GM19025 (cell line): ENCODE results near the gene EFCAB14.
"Not testable (repeated sequence)": the region's sequence is repeated elsewhere in the genome, so short reads cannot be mapped to it uniquely, and the experiment has no call there.

ENCODE experiments used
- ATAC-seq: cut with Tn5 transposase; IDR thresholded peaks from one replicate; pipeline ENCODE4 v1.9.1; 2021; ENCODE audit warnings: mild to moderate bottlenecking, low read depth, moderate library complexity; ENCODE audit not compliant: unreplicated experiment

The EFCAB14 gene

DNA sequence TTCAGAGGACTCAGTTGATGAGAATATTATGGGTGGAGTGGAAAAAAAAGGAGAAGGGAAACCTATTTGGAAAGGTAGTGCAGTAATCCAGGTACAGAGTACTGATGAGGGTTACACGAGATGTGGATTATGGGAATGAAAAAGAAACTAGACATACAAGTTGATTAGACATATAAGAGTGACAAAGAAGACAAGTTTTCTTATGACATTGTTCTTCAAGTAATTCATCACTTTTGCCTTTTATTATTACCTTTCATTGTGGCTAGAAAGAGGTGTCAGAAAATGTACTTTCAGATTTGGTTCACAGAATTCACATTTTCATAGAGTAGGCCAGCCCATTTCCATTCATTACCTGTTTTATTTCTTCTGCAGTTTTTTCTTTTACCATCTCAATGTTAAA is 61.1 kb downstream of the EFCAB14 start:
- no peak for ATAC-seq

DNA sequence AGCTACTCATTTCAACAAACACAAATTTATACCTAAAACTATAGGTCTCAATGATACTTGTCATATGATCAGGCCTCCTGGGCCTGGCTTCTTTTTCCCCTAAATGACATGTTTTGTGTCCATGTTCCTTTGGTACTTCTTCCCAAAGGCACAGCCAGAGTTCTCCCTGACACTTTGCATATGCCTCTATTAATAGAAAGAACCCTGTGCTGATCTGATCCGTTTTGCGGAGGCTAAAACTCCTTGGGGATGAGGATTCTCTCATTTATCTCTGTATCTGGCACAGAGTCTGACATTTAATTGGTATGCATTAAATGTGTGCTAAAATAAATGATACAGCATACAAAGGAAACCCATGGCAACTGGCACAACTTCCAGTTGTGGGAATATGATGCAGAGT is 62.3 kb downstream of the EFCAB14 start:
- ATAC-seq, result no peak

DNA sequence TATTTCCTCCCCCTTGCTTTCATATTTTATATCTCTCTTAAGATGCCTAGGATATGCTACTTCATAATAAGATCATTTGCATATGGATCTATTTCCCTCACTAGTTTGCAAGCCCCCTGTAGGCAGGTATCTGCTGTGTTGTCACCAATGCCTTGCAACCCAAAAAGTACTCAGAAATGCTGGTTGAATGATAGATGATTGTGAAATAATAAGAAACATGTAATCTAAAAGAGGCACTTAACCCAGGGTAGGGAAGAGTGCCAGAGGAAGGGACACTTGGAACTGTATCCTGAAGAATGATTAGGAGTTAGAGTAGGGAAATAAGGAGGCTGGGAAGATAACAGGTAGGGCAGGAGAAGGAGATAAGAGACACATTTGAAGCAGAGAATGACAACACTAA is 63.1 kb downstream of the EFCAB14 start:
- ATAC-seq, result no peak

DNA sequence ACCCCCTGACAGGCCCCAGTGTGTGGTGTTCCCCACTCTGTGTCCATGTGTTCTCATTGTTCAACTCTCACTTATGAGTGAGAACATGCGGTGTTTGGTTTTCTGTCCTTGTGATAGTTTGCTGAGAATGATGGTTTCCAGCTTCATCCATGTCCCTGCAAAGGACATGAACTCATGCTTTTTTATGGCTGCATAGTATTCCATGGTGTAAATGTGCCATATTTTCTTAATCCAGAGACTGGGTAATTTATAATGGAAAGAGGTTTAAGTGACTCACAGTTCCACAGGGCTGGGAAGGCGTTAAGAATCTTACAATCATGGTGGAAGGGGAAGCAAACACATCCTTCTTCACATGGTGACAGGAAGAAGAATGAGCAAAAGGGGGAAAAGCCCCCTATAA is 64.2 kb downstream of the EFCAB14 start:
- ATAC-seq, result not testable (repeated sequence)

DNA sequence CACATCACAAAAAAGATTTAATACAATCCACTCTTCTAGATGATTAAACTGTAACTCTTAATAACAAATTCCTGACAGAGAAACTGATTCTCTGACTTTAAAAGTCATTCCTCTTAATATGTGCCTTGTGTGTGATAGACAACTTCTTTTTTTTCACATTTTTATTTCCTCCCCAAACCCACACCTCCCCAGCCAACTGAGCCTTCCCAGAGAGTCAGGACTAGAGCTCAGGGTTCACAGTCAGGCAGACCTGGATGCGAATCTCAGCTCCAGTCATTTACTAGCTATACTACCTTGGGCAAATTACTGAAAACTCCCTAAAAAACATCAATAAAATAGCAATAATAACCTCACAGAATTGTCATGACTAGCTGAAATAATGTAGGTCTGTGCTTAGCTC is 64.9 kb downstream of the EFCAB14 start:
- no peak for ATAC-seq

DNA sequence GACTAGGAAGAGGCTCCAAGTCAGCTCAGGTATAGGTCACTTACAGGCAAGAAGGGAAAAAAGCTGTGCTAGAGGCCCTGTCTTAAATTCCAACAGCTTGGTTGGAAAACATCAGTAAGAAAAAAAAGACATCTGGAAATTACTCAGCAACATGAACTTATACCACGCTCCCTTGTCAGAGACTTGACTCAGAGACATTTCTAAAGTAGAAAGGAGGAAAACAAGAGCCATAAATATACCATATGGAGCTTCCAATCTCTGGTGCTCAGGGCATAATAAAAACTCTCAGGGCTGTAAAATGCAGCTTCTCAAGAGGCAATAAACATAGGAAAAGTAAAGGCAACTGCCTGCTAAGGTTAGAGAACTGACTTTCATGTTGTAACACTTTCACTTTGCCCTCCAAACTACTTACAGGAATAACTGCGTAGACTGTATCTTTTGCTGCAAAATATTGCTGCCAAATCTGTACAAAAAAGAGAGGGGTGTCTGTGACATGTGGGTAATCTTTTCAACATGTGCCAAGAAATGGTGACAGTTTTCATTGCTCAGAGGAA is 65.4 kb downstream of the EFCAB14 start:
- ATAC-seq, result no peak

DNA sequence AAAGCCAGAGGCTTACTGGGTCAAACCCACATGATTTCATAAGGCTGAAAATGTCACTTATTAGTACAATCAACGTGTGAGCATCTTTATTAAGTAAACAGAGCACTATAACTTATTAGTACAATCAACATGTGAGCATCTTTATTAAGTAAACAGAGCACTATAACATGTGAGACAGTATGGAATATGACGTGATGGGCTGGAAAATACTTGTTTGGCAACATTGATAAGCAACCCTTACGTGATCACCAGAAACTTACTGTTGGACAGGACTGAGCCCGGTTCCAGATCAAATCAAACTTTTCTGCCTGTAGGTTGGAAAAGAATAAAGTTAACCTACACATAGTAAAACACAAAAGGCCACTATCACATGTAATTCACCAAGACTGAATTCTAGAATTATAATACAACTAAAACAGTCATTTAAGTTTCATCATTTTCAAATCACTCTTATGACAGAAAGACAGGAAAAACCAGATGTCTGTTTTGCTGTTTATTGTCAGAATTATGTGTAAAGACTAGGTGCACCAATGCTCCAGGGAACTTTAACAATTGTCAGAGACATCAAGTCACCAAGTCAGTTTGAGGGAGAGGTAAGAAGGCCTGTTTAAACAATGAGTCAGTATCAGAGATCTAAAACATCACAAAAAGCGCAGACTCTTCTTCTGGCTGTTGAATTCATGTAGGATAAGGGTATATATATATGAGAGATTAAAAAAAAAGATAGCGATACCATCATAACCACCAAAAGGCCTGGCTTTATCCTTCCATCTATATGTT is 66.4 kb downstream of the EFCAB14 start:
- no peak for ATAC-seq

DNA sequence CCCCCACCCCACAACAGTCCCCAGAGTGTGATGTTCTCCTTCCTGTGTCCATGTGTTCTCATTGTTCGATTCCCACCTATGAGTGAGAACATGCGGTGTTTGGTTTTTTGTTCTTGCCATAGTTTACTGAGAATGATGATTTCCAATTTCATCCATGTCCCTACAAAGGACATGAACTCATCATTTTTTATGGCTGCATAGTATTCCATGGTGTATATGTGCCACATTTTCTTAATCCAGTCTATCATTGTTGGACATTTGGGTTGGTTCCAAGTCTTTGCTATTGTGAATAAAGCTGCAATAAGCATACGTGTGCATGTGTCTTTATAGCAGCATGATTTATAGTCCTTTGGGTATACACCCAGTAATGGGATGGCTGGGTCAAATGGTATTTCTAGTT is 67.8 kb downstream of the EFCAB14 start:
- not testable (repeated sequence) for ATAC-seq

DNA sequence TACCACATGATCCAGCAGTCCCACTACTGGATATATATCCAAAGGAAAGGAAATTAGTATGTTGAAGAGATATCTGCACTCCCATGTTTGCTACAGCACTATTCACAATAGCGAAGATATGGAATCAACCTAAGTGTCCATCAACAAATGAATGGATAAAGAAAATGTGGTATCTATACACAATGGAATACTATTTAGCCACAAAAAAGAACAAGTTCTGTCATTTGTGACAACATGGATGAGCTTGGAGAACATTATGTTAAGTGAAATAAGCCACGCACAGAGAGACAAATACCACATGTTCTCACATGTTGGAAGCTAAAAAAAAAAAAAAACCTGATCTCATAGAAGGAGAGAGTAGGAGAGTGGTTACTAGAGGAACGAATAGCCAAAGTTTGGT is 68.4 kb downstream of the EFCAB14 start:
- ATAC-seq, result no peak

DNA sequence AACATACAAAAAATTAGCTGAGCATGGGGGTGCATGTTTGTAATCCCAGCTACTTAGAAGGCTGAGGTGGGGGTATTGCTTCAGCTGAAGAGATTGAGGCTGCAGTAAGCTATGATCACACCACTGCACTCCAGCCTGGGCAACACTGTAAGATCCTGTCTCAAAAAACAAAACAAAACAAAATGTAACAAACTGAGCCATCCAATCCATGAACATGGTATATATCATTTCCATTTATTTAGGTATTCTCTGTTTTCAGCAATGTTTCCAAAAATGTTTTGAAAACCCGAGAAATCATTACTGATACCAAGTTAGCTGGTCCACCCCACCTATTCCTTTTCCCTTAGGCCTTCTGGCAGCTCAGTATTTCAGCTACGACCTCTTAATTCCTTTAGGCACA is 69.2 kb downstream of the EFCAB14 start:
- ATAC-seq, result no peak

DNA sequence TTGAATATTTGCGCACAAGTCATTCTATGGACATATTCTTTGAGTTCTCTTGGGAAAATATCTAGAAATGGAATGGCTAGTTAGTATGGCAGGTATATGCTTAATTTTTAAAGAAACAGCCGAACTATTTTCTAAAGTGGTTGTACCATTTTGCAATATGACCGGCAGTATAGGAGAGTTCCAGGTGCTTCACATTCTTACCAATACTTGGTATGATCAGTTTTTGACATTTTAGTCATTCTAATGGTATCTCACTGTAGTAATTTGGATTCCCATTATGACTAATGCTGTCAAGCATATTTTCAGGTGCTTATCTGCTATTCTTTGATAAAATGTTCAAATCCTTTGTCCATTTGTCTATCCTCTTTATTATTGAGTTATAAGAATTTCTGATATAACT is 71.3 kb downstream of the EFCAB14 start:
- no peak for ATAC-seq

DNA sequence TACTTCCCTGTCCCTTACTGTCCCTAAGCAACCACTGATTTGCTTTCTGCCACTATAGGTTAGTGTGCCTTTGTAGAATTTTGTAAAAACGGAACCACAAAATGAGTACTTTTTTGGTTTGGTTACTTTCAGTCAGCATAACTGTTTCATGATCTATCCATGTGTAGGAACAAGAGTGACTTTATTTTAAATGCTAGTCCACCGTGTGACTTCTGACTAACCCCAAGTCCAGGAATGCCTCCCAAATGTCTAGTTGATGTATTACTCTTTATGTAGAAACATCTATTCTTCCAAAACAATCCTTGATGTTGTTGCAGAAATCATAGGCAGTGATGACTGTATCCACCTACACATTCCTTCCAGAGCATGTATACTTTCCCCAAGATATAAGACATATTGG is 72.1 kb downstream of the EFCAB14 start:
- no peak for ATAC-seq

DNA sequence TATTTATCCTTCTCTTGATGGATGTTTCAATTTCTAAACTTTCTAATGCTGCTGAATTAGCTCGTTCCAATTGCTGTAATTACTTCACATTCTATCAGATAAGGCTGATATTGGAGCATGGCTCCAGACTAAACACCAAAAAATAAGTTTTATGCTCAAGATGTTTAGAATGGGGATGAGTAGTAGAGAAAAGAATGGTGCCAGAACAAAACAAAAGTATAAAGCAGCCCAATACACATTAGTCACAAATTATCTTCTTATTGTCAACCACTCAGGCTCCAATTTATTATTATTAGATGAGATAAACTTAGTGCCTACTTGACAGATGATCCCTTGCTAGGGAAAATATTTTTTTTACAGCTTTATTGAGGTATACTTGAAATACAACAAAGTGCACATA is 72.6 kb downstream of the EFCAB14 start:
- ATAC-seq, result no peak

DNA sequence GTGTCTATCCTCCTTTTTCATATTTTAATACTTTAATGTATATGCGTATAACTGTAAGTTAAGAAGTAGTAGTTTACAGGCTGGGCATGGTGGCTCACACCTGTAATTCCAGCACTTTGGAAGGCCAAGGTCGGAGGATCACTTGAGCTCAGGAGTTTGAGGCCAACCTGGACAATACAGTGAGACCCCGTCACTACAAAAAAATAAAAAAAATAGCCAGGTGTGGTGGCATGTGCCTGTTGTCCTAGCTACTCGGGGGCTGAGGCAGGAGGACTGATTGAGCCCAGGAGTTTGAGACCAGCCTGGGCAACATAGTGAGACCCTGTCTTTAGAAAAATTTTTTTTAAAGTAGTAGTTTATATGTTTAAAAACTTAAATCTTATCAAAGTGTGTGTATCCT is 73.1 kb downstream of the EFCAB14 start:
- no peak for ATAC-seq

DNA sequence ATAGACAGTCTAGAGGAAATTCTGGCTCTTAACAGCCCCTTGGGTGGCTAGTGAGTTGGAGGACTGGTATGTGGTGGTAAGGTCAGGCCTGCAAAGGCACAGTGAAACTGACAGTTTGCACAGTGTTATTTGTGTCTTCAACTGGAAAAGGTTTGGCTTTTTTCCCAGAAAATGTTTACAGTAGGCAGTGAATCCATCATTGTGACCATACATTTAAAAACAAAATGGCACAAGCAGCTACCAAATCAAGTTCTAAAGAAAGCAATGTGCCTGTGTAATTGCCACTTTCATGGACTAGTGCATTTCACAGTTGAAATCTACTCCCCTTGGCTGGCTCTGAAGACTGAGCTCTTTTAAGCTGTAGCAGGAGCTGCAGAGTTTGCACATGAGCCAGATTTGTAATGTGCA is 75.5 kb downstream of the EFCAB14 start:
- no peak for ATAC-seq

DNA sequence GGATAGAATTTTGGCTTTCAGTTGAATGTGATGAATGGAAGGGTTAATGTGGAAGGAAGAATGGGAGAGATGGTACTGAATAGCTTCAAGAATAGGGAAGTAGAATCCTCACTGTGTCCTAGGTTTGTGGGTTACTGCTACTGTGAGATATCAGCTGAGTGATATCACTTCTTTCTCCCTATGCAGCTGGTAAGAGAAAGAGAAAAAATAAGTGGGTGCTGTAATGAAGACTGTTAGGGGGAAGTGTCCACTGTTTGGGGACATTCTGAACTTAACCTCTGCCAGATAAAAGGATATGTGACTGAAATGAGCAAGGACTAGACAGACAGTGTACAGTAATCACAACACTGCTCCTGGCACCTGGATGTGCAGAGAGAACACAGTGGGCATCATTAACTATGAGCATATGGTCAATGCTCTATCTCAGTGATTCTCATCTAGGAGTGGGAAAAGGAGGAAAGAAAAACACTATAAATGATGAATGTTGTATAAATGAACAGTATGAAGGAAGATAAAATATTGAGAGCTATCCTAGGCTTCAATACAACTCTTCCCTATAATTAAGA is 76.7 kb downstream of the EFCAB14 start:
- ATAC-seq, result no peak

DNA sequence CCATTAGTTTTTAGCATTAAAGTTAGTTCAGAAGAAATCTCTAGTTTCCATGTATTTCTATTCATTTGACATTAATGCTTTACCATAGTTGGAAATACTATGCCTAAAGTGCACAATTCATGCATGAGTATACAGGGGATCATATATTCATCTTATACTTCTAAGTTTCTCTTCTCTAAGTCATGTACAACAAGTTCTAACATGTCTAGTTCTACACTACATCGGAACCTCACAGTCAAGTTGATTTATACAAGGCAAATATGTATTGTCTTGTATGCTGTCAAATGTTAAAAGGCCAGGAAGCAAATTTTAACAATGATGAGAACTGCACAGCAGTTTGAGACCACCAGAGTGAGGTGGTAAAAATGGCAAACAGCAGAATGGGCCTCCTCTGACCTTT is 79.4 kb downstream of the EFCAB14 start:
- no peak for ATAC-seq

DNA sequence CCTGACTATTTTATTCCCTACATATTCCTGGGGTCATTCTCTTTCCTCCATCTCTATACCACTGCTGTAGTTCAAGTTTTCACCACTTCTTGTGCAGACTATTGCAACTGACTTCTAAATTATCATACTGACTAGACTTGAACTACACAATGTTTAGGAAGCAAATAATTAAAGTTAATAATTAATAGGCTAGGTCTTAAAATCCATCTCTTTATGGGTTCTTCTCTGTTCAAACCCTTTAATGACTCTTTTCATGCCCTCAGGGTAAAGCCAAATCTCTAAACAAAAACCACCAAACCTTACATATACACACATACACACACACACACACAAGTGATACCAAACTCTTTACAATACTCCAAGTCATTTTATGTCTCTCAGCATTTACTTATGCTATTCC is 80.0 kb downstream of the EFCAB14 start:
- no peak for ATAC-seq

DNA sequence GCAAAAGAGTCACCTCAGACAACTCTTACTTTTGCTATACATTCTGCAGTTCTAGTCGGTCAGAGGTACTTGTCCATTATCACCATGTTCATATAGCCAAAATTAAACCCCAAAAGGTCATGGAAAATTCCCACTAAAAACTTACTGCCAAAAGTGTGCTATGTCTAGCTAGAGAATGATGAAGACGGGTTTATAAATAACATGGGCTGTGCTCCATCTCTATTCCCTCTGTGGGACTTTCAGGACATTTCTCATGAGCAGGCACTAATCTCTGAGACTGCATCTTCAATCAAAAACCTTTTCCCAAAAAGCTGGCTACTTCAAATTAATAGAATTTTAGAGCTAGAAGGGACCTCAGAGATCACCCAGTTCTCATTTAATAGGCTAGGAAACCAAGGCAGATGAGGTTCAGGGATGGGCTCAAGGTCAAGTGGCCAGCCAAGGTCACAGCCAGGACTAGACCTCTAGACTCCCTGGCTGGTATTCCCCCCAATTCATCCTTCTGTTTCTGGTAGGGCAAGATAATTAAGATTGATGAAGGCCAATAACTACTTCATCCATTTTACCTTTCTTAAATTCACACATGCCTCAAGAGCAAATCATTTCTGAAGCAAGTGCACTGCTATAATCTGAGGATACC is 81.3 kb downstream of the EFCAB14 start:
- ATAC-seq, result no peak

DNA sequence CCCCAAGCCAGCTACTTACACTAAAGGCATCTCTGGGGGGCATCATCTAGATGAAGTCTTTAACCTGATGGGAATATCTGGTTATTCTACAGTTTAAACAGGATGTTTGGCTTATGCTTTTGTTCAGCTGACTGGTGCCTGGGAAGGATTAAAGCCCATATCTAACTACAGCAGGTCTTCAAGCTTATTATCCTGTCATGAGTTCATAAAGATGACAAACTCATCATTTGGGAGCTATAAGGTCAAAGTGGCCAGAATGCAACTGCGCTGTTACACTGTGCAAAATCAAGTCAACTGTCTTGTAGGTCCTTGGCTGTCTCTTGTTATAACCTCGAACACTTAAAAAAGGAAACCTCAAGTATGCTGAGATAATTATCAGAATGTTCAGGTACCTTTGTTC is 83.7 kb downstream of the EFCAB14 start:
- ATAC-seq, result no peak

DNA sequence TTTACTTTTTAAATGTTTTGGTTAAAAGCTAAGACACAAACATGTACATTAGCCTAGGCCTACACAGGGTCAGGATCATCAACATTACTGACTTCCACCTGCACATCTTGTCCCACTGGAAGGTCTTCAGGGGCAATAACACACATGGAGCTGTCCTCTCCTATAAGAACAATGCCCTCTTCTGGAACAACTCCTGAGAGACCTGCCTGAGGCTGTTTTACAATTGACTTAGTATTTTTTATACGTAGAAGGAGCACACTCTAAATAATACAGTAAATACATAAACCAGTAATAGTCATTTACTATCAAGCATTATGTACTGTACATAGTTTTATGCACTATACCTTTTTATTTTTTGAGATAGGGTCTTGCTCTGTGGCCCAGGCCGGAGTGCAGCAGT is 88.2 kb downstream of the EFCAB14 start:
- ATAC-seq, result no peak
